Measurements from ENCODE around the gene CCDC183.
"Not testable (repeated sequence)": the region's sequence is repeated elsewhere in the genome, so short reads cannot be mapped to it uniquely, and the experiment has no call there.

DNA sequence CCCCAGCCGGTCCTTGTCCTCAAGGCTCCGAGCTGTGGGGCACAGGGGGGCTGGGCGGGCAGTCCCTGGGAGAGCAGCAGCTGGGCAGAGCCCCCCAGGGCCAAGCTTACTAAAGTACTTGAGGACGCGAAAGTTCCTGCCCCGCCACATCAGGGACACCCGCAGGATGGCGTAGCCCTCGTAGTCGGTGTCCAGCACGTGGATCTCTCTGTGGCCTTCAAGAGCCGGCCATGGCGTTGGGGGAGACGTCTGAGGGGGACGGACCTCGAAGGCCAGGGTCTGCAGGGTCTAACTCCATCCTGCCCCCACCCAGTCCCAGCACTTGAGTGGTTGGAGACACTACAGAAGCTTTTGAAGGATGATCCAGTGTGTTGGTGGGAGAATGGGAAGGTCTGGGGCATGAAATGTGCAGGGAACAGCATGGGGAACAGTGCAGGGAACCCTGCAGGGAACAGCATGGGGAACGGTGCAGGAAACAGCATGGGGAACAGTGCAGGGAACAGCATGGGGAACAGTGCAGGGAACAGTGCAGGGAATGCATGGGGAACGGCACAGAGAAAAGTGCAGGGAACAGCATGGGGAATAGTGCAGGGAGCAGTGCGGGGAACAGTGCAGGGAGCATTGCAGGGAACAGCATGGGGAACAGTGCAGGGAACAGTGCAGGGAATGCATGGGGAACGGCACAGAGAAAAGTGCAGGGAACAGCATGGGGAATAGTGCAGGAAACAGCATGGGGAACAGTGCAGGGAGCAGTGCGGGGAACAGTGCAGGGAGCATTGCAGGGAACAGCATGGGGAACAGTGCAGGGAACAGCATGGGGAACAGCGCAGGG is 40.6 kb upstream of the CCDC183 start:
- TF ChIP-seq, protein P1, sequence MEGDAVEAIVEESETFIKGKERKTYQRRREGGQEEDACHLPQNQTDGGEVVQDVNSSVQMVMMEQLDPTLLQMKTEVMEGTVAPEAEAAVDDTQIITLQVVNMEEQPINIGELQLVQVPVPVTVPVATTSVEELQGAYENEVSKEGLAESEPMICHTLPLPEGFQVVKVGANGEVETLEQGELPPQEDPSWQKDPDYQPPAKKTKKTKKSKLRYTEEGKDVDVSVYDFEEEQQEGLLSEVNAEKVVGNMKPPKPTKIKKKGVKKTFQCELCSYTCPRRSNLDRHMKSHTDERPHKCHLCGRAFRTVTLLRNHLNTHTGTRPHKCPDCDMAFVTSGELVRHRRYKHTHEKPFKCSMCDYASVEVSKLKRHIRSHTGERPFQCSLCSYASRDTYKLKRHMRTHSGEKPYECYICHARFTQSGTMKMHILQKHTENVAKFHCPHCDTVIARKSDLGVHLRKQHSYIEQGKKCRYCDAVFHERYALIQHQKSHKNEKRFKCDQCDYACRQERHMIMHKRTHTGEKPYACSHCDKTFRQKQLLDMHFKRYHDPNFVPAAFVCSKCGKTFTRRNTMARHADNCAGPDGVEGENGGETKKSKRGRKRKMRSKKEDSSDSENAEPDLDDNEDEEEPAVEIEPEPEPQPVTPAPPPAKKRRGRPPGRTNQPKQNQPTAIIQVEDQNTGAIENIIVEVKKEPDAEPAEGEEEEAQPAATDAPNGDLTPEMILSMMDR (IDR thresholded peaks at IDR 0.05; ENCODE audit: low read depth, low read length, missing input control): not testable (repeated sequence)
- TF ChIP-seq, protein P2, sequence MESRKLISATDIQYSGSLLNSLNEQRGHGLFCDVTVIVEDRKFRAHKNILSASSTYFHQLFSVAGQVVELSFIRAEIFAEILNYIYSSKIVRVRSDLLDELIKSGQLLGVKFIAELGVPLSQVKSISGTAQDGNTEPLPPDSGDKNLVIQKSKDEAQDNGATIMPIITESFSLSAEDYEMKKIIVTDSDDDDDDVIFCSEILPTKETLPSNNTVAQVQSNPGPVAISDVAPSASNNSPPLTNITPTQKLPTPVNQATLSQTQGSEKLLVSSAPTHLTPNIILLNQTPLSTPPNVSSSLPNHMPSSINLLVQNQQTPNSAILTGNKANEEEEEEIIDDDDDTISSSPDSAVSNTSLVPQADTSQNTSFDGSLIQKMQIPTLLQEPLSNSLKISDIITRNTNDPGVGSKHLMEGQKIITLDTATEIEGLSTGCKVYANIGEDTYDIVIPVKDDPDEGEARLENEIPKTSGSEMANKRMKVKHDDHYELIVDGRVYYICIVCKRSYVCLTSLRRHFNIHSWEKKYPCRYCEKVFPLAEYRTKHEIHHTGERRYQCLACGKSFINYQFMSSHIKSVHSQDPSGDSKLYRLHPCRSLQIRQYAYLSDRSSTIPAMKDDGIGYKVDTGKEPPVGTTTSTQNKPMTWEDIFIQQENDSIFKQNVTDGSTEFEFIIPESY (IDR thresholded peaks at IDR 0.05): not testable (repeated sequence)
- TF ChIP-seq, protein P3, sequence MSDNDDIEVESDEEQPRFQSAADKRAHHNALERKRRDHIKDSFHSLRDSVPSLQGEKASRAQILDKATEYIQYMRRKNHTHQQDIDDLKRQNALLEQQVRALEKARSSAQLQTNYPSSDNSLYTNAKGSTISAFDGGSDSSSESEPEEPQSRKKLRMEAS (IDR thresholded peaks at IDR 0.05): not testable (repeated sequence)
- not testable (repeated sequence) for TF ChIP-seq JUND (IDR thresholded peaks at IDR 0.05); RAD21 (IDR thresholded peaks at IDR 0.05); TAF1 (conservative IDR thresholded peaks at IDR 0.05)
